Nephron progenitor cell (in vitro differentiated cells): Measurements from ENCODE around the gene SLC4A4.

Experiments used
- DNase-seq: peaks from one replicate; pipeline ENCODE4 v3.0.0; 2021
- H3K27ac Mint-ChIP-seq: 2 replicates; pipeline ENCODE4 v1.8.0; 2021; ENCODE audit warnings: mild to moderate bottlenecking, moderate library complexity, mixed read lengths
- H3K27me3 Mint-ChIP-seq: 2 replicates; pipeline ENCODE4 v1.8.0; 2021; ENCODE audit warnings: mild to moderate bottlenecking, low read depth, mixed read lengths; ENCODE audit not compliant: poor library complexity
- H3K36me3 Mint-ChIP-seq: 2 replicates; pipeline ENCODE4 v1.8.0; 2021; ENCODE audit warnings: low read depth, mixed read lengths
- H3K4me1 Mint-ChIP-seq: 2 replicates; pipeline ENCODE4 v1.8.0; 2021; ENCODE audit warnings: mixed read lengths
- H3K4me3 Mint-ChIP-seq: 2 replicates; pipeline ENCODE4 v1.8.0; 2021; ENCODE audit warnings: mild to moderate bottlenecking, moderate library complexity, mixed read lengths
- H3K9me3 Mint-ChIP-seq: 2 replicates; pipeline ENCODE4 v1.8.0; 2021; ENCODE audit warnings: mild to moderate bottlenecking, moderate library complexity, mixed read lengths
- CTCF ChIP-seq: fragments of 200-600 bp; sonication (generic); IDR thresholded peaks from 2 replicates; pipeline ENCODE4 v1.5.0; 2021; ENCODE audit warnings: antibody characterized with exemption

SLC4A4 gene

GRCh38 chr4:71541541-71541940 lies 202.7 kb downstream of the SLC4A4 start:
- Mint-ChIP-seq H3K36me3 (no peaks in the 10 kb centered on the region), H3K4me1 (peaks cover 12% of the 10 kb centered on the region), H3K9me3 (no peaks in the 10 kb centered on the region), H3K27ac (no peak overlapping the region), H3K4me3 (no peak overlapping the region), H3K27me3 (no peaks in the 10 kb centered on the region)
- TF ChIP-seq CTCF = no peak
- DNase-seq = no peak

- Mint-ChIP-seq H3K9me3 (no peaks in the 10 kb centered on the region), H3K27me3 (no peaks in the 10 kb centered on the region), H3K36me3 (no peaks in the 10 kb centered on the region), H3K27ac (no peak overlapping the region), H3K4me3 (no peak overlapping the region), H3K4me1 (peaks cover 2% of the 10 kb centered on the region)
- TF ChIP-seq CTCF = no peak
- DNase-seq = no peak
These were observed 206.3 kb downstream of the SLC4A4 start for GRCh38 chr4:71545168-71545567.

- Mint-ChIP-seq H3K4me1 (peaks cover 10% of the 10 kb centered on the region), H3K27ac (no peak overlapping the region)
- no peak for DNase-seq
These were observed 210.8 kb downstream of the SLC4A4 start for GRCh38 chr4:71549516-71550160.

GRCh38 chr4:71550220-71551165 lies 211.7 kb downstream of the SLC4A4 start:
- Mint-ChIP-seq H3K4me1 (peaks cover 10% of the 10 kb centered on the region), H3K27me3 (peaks cover 4% of the 10 kb centered on the region), H3K36me3 (no peaks in the 10 kb centered on the region), H3K27ac (no peak overlapping the region), H3K4me3 (no peak overlapping the region), H3K9me3 (no peaks in the 10 kb centered on the region)
- no peak for TF ChIP-seq CTCF
- no peak for DNase-seq

More at GRCh38 chr4:71549516-71550160, 210.8 kb downstream of the SLC4A4 start:
- Mint-ChIP-seq H3K9me3 (no peaks in the 10 kb centered on the region), H3K27me3 (peaks cover 4% of the 10 kb centered on the region), H3K36me3 (no peaks in the 10 kb centered on the region), H3K4me3 (no peak overlapping the region)
- no peak for TF ChIP-seq CTCF

- Mint-ChIP-seq H3K36me3 (no peaks in the 10 kb centered on the region), H3K27ac (no peak overlapping the region), H3K9me3 (no peaks in the 10 kb centered on the region), H3K27me3 (peaks cover 4% of the 10 kb centered on the region), H3K4me3 (no peak overlapping the region), H3K4me1 (peaks cover 10% of the 10 kb centered on the region)
- no peak for DNase-seq
- TF ChIP-seq CTCF = peak; percentile 48
These were observed 214.8 kb downstream of the SLC4A4 start for GRCh38 chr4:71553605-71554004.
